UCSD-AML1 (cell line): ENCODE measurements around the gene PRKN.

Source experiments
- DNase-seq: peaks from one replicate; lab custom pipeline; 2025; ENCODE audit not compliant: unreplicated experiment; lab: John Stamatoyannopoulos, UW

The PRKN gene

DNA sequence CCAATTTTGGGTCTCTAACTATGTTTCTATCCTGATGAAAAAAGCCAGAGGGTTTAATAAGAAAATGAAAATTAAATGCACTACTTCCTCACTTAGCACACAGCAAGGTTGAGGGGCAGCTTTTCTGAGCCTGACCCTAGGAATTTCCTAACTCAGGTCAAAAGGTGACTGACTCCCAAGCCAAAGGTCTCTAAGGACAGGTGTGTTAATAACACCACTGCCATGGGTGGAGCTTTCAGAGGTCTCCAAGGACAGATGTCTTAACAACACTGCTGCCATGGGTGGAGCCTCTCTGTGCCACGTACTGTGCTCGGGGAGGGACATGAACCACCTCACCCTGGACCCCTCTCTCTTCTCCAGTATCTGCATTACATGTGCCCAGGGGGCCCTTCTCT is 339.2 kb downstream of the PRKN start:
- DNase-seq, result no peak

DNA sequence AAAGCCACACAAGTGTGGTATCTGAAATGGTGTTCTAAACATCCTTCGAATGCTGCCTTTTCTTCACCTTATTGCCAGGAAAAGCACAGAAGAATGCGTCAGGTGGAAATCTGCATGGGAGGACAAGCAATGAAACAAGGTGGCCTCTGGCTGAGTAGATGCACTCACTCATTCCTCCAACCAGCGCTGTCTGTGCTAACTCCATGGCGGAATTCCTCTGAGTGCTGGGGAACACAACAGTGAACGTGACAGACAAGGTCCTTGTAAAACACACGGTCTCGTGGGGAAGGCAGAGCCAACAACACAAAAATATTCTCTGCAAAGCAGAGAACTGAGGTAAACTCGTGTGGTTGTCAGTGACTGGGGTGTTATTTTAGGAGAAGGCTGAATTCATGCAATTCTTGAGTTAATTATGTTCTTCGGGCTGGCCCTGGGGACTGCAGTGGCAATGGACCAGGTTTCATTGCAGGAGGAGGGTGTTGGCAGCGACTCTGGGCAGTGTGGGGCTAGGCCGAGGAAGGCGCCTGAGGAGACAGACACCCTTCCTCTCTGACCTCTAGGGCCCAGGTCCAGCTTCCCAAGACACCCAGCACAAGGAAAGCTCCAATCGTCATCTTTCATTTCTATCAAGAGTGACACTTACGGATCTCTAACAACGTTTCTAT is 339.7 kb downstream of the PRKN start:
- DNase-seq, result no peak

DNA sequence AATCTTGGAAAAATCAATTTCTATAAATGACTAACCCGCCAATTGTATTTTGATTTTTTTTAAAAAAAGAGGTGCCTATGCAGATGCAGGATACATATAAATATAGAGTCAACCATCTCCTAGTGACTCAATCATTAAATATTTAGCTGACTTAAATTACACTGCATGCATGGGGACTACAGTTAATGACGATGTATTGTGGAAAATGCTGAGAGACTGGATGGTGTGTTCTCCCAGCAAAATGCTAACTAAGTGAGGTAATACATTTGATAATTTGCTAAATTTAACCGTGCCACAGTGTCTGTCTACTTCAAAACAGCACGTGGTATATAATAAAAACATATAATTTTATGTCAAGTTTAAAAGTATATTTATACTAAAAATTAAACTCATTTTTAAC is 341.6 kb downstream of the PRKN start:
- no peak for DNase-seq

DNA sequence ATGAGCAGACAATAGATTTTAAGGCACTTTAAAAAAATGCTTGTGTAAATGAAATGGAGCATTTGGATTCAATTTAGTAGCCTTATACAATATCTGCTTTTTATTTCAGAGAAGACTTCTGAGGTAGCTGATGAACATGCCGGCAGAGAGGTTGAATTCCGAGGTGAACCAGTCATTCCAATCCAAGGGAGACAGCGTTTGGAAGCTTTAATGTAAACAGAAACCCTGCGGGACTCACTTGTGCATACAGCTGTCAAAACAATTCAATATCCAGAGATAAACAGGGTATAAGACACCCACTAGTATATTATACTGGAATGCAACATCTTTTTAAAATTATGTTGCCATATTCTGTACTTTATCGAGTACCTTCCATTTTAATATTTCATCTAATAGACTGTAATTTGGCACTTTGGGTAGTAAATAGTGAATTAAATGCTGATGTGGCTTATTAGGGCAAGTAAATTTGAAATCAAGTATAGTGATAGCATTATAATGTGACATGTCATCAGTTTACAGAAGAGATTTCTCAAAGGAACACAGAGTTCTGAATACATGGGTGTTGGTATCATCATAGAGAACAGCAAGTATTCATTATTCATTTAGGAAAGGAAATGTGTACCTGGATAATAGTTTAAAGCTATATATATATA is 347.7 kb downstream of the PRKN start:
- DNase-seq, result no peak

DNA sequence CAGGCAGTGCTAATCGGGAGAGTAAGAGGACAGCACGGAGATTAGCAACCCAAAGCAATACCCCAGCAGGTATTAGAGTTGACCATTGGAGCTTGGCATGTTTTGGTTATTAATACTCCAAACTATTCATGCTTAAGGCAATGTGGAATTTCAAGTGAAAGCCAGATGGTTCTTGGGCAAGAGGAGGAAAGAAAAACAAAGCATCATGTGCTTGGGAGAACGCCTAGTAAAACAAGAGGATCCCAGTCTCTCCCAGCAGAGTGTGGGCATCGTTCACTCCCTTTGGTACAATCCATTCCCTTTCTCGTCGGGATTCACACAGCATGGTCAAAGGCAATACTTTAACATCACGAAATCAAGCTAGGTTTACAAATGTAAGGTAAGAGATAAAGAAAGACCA is 349.8 kb downstream of the PRKN start:
- DNase-seq, result no peak

DNA sequence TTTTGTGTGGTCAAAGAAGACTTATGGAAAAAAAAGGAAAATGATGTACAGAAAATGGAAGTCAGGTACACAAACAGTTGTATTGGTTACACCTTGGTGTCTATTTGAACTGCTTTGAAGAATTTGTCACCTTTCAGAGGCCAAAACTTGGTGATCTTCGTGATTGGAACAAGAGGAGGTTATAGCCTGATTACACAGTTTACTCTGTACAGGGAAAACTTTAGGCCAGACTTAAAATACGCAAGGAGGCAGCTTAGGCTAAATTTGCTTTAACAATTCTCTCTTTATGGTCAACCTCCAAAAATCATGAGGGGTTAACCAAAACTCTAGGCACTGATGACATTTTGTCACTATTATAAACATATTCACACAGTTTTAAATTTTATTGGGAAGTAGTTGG is 353.7 kb downstream of the PRKN start:
- no peak for DNase-seq

DNA sequence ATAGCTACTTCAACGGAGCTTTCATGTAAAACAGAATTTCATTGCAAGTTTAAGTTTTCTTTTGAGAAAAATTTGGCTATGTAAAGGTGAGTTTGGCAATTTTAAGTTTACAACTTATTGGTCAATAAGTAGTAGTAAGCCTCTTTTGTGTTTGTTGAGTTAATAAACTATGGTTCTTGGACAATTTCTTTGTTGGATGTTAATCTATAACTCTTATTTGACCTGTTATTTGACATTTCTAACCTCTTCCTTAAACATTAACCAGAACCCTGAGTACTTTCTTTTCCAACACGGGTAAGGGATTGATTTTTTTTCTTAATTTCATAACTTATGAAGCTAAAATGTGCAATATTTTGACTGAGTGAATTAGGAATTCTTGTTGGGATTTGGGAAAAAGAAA is 354.4 kb downstream of the PRKN start:
- no peak for DNase-seq

DNA sequence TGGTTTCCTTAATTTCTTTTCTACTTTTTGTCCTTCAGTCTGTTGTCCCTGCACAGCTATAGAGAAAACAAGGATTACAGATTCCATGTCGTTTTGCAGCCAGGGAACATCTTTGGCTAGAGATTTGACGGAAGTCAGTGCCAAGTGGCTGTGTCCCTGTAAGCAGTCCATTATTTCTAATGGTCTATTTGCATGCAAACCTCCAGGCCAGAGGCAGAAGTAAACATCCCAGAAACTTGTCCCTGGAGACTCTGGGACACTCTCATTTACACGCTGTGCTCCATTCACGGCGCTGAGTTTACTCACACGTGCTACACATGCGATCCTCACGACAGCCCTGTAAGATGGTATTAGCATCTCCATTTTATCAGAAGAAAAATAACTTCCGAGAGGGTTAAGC is 355.5 kb downstream of the PRKN start:
- DNase-seq, result no peak

DNA sequence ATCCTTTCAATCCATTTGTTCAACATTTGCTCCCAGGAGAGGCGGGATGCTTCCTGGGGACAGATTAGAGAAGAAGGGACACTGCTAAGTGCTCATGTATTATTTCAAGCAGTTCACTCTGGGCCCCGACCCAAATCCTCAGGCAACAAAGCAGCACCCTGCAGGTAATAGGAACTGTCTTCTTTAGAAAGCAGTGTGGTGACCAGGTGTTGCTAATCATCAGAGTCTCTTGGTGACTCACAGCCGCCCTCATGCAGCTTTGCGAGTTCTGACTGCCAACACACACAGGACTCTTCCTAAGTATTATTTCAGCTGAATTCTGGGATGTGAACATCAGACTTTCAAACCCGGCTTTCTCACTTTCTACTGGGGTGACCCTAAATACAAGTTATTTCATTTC is 356.4 kb downstream of the PRKN start:
- no peak for DNase-seq

DNA sequence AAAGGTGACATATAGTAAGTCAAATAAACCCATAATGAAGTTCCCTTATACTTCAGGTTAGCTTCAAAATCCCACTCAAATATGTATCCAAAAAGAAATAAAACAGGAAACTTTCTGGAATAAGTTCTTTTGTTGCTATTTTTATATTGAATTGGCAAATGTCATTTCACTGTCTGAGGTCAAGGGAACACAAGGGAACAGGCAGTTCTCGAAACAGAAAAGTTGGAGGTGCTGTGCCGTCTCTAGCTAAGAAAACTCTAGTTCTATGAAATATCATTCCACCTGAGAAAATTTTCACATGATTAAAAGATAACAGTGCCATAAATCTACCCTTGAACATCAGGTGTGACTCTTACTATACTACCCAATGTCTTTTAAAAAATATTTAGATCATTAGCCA is 358.5 kb downstream of the PRKN start:
- DNase-seq, result no peak

DNA sequence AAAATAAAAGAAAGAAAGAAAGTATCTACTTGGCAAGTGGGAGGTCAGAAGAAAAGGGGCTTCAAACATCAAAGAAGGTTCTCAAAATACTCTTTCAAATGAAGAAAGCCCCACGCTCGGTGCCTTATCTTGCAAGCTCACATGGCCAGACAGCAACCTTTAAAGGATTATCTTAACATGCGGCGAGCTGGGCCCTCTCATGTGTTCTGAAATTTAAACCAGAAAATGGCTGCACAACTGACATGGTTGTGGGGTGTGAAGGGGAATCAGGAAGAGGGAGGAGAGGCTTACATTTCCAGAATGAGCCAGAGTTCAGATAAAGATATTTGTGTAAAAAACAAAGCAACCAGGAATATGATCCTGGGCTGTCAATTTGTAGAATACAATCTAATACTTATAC is 363.1 kb downstream of the PRKN start:
- DNase-seq, result no peak

DNA sequence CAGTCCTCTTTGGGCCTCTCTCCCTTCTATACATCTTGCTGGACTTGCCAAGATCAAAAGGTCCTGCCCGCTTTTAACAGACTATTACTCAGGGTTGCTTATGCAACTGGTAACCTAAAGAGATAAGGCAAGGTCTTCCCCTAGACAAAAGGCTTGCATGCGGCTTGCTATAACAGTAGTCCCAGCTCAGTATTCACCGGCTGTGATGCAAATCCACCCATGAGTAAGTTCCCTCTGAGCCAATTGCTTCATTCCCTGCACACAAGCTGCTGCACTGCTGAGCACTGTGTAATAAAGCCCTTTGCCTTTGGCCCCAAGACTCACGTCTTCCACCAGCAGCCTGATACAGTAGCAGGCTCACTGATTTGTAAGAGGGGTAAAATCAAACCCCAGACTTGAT is 363.8 kb downstream of the PRKN start:
- no peak for DNase-seq

DNA sequence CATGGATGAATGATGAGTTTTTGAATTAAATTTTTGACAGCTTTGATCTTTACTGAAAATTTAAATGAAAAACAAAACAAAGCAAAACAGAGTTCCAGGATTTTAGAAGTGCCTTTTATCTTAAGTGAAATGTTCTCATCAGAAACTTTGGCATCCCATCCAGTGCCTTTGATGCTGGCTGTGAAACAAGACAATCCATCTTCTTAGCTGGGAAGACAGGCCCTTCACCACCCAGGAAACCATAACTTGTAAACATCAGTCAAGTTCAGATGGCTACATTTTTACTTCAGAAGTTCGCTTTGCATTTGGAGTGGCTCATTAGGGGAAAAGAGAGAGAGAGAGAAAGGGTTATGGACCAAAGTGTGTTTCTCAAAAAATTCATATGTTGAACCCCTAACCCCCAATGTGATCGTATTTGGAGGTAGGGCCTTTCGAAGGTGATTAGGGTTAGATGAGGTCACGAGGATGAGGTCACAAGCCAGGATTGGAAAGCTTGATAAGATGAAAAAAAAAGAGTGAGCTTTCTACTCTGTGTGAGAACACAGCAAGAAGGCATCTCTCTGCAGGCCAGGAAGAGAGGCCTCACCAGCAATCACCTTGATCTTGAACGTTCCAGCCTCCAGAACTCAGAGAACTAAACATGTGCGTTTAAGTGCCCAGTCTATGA is 366.5 kb downstream of the PRKN start:
- DNase-seq, result no peak

DNA sequence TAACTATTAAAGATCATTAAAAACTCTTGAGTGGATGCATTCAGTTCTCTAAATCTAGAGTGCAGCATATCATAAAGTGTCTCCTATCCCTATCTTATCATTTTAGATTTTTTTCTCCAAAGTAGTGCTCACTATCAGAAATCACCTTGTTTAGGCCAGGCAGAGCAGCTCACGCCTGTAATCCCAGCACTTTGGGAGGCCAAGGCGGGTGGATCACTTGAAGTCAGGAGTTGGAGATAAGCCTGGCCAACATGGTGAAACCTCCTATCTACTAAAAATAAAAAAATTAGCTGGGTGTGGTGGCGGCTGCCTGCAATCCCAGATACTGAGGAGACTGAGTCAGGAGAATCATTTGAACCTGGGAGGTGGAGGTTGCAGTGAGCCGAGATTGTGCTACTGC is 368.9 kb downstream of the PRKN start:
- no peak for DNase-seq

DNA sequence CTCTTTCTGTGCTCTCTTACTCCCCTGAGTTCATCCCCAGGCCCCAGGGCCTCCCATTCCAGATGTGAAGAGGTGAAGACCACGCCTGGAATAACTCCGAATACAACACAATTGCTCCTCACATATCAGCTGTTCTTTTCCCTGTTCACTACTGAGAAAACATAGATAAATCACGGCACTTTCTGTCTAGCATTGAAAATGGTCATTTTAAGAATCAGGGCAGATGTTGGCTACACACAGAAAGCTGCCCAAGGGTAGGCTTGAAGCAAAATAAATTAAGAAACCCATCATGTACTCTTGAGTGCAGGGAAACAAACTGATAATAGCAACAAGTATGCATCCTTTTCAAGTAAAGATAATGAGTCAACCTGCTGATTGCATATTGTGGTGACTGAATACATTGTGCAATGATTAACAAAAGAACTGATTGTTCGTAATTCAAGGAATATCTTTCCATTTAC is 382.5 kb downstream of the PRKN start:
- no peak for DNase-seq

DNA sequence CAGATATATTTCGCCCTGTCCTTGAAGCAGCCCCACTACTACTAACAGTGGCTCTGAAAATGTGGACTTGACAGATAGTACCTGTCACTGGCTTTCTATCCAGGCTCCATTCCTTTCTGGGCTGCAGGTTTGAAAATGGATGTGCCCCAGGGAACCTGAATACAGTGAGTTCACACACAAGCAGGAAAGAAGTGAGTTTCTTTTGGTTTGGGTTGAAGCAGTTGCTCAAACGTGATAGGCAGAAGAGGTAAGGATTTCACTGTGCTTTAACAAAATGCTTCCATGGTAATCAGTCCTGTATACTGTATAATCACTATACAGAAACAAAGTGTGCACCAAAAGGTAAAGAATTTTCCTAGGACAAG is 382.9 kb downstream of the PRKN start:
- no peak for DNase-seq

DNA sequence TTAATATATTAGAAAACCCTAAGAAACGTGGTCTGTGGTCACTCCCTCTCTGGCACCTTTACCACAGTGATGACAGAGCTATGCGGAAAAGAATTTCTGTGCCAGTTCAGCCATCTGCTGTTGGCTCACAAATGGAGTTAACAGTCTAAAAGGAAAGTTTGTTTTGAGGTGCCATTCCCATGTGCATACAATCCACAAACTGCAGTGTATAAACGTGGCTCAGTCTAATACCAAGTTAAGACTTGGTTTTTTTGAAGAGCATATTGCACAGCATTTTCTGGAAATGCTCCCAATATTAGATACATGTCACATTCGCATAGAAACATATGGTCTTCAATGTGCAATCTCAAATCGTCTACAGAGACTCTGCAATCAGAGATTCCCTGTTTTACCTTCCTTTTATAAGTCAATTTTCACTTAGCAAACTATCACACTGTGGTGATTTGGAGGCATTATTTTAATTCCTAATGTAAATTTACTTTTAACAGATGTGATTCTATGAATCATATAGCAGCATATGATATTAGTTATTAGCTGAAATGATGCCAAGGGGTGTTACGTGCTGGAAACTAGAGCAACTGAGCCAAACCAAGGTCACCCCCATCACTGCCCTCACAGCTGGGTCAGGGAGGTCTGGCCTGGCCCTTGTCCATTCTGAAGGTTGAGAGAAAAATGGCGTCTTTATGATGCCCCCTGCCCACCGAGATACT is 383.5 kb downstream of the PRKN start:
- DNase-seq, result no peak

DNA sequence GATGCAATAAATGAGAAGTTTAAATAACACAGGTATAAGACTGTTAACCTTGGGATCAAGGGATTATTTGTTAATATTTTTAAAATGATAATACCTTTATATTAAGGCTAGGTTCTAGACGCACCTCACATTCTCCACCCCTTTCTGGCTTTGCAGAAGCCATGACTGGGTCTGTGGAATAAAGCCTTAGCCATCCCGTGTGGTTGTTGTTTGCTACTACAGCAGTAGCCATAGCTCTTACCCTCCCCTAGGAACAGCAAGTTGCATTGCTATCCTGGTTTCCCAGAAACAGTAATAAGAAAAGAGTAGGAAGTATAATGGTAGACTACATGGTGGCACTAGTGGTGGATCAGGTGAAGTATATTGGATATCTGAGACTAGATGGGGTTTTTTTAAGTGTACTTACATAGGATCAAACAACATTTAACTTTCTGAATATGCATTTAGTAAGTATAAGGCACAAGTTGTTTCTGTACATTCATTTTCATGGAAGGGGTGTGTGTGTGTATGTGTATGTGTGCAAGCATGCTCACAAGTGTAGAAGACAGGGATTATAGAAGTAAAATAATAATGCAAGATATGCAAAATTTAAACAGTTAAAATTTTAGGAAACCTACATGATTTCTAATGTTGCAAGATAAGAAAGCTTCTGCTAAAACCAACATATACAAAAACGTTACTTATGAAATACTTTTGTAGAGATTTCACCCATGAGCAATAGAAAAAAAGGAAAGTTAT is 384.2 kb downstream of the PRKN start:
- no peak for DNase-seq

DNA sequence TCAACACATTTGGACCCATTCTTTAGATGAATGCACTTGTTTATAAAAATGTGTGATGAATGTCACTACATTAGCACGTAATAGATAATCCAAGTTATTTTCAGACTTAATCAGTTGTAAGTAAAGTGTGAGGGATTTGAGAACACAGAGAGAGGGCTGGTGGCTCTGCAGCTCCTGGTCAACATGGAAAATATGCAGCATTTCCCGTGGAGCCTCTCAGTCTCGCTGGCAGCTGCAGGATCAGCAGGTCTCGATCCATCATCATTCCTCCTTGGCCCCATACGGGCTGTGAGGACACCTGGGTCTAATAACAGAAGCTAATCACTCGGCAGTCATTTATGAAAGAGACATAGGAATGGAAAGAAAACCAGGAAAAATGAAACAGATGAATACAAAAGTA is 390.2 kb downstream of the PRKN start:
- no peak for DNase-seq

DNA sequence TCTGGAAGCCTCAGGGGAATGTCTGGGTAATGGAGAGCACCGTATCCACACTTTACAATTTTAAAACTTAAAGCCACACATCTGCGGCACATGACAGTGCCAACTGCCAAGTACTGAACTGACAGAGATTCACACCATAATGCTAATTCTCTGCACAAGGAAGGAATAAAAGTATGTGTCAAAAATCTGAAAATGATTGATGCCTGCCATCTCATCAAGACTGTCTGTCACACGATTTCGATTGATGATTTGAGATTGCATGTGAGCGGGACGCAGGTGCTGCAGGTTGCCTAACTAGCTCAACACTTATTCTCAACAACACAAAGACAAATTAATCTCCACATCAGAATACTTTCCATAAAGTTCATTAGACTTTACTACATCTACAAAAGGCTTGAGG is 391.2 kb downstream of the PRKN start:
- DNase-seq, result no peak

DNA sequence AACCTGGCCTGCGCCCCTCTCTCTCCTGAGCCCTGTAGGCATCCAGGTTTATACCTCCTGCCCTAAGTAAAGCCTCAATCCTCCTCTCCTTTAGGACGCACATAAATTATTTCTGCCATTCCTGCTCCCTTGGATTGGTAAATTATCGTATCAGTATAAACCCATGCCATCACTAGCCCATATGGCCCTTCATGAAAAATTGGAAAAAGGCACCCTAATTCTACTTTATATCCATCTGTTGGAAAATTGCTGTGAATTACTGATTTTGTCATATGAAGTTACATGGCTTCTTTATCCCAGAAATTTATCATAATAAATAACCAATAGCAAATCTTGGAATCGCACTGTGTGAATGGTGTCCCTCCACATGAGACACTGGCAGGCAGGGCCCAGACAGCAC is 395.2 kb downstream of the PRKN start:
- DNase-seq, result no peak
